Measurements from ENCODE around the gene CHRM1.

- no peak for TF ChIP-seq EP300 (IDR thresholded peaks at IDR 0.05)
- no peak for TF ChIP-seq POLR2A (IDR thresholded peaks at IDR 0.05)
- TF ChIP-seq CTCF (IDR thresholded peaks at IDR 0.05), result no peak
Measured at GRCh38 chr11:62889484-62890437, 31.4 kb downstream of the CHRM1 start.

Data from tibial nerve (tissue), 4 donors.